IPS-NIHi7 (cell line): Measurements from ENCODE around the gene LRRC8E.

ENCODE experiments used
- DNase-seq: peaks from one replicate; pipeline ENCODE4 v3.0.0; 2012; ENCODE audit warnings: mixed read lengths; ENCODE audit errors: extremely low spot score

The LRRC8E gene

GRCh38 chr19:7868326-7868670 is 20.0 kb upstream of the LRRC8E start:
- DNase-seq, result no peak

DNA sequence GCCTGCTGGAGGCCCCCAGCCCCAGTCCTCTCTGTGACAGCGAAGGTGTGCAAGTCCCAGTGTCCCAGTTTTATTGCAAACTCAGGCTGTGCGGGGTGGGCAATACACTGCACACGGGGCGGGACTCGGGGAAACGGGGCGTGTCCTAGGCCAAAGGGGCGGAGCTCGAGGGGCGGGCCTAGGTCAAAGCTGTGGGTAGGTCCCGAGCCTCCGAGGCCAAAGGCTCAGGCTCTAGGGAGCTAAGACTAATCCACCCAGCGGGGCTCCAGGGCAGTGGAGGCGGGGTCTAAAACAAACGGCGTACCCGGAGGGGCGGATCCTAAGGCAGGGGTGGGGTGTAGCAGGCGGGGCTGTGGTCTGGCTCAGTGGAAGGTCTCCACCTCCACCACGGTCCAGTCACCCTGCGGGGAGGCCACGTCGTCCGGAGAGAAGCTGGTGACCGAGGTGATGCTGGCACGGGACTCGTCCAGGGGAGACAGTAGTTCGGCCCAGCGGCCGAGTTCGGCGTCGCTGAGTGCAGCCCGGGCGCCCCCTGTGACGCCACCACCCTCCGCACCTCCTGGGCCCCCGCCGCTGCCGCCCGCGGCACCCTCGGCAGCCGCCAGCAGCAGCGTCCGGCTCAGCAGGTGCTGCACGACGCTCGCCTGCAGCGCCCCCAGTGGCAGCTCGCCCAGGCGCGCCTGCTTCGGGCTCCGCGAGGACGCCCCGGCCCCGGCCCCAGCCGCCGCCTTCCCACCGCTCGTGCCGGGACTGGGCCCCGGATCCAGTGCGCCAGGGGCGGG is 19.4 kb upstream of the LRRC8E start:
- peak; percentile 82 for DNase-seq

- DNase-seq, result peak; percentile 47
Observed at GRCh38 chr19:7869453-7869909, 18.8 kb upstream of the LRRC8E start.

GRCh38 chr19:7869910-7870511 is 18.3 kb upstream of the LRRC8E start:
- DNase-seq, result peak; percentile 53

GRCh38 chr19:7870571-7871436 is 17.5 kb upstream of the LRRC8E start:
- DNase-seq, result peak; percentile 66

- DNase-seq, result peak; percentile 77
Observed at GRCh38 chr19:7871437-7872305, 16.6 kb upstream of the LRRC8E start.

- no peak for DNase-seq
Observed at GRCh38 chr19:7872306-7873204, 15.8 kb upstream of the LRRC8E start.

DNA sequence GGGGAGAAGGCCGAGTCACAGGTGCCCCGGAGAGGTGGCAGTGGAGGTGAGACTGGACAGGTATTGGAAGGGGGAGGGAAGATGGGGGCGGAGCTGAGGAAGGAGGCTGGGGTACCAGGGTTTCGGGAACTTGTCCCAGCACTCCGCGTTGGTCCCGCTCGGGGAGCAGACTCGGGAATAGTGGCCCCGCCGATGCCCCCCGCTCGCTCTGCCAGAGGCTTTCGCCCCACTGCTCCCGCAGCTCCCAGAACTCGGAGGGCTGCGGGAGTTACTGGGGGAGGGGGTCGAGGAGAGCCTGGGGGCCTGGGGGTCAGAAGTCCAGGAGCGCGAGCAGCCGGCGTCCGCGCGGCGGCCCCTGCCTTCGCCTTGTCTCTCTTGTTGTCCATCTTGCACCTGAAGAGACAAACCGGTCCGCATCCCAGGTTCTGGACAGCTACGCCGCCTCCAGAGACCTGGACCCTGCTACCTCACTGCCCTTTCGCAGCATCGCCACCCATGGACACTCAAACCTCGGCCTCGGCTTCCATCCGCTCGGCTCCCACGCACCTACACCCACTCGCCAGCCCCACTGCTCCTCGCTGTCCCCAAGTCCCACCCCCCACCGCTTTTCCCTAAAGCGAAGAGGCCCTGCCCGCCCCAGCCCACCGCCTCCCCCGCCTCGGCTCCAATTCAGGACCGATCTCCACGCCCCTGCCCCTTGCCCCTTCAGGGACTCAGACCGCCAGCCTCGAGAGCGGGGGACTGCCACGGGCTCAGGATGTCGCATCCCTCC is 14.8 kb upstream of the LRRC8E start:
- no peak for DNase-seq

DNA sequence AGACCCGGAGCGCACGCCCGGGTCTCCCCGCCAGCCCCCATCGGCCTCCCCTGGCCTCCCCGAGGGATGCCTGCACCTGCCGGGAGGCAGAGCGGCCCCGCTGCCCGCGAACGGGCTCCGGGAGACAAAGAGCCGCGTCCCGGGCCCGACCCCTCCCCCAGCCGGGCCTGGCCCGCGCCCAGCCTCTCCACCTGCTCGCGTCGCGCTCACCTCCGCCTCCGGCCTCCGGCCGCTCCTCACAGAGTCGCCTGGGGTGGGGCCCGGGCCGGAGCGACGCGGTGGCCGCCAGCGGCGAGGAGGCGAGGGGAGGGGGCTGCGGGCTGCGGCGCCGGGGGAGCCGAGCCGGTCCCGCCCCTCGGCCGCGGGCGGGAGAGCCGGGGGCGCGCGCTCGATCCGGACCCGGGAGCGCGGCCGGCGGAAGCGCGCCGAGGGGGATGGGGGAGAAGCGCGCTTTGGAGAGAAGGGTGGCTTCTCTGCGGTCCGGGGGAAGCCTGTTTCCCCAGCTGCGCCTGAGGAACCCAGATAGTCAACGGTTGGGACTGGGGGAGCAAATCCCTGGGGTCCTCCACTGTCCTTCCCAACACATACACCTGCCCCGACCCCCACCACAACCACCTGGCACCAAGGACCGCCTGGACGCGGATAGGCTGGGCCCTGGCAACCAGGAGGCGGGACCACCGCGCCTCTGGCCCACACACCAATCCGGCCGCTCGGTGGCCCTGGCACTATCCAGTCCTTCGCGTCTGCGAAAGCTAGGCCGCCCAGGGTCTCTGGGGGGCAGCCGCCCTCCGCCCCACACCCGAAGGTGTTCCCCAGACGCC is 14.0 kb upstream of the LRRC8E start, which contains the start of gene PRR36:
Gene PRR36 (minus strand): TSS at position 315 of the 821 bp plus-strand sequence. CDS start 701 bp downstream, outside the sequence.
- DNase-seq, result peak; percentile 87

DNA sequence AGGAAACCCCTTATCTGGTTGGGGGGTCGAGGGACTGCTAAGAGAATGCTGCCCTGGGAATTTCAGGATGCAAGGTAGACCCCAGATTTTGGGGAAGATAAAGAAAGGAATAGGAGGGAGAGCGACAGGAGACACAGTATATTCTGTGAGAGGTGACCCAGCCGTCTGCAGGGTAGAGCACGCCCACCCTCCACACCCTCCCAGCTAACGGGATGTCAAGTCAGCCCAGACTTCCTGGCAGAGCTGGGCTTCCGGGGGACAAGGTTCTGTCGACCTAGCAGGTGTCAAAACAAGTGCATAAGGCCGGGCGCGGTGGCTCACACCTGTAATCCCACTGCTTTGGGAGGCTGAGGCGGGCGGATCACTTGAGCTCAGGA is 13.4 kb upstream of the LRRC8E start:
- no peak for DNase-seq

DNA sequence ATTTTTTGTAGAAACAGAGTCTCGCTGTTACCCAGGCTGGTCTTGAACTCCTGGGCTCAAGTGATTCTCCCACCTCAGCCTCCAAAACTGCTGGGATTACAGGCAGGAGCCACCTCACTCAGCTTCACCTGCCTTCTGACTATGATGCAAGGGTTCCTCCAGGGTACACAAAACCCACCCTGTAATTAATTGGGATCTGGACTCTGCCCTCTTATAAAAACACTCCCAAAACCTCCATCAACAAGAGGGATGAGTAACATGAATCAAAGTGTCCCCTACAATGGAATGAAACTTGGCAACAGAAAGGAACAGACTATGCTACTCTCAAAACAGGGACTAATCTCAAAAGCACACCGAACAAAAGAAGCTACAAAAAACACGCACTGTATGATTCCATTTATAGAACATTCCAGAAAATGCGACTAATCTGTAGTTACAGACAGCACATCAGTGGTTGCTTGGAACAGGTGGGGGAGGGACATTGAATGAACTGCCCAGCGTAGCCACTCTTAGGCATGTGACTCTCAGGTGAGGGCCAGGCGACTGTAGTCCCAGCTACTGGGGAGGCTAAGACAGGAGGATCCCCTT is 11.0 kb upstream of the LRRC8E start:
- DNase-seq, result no peak

DNA sequence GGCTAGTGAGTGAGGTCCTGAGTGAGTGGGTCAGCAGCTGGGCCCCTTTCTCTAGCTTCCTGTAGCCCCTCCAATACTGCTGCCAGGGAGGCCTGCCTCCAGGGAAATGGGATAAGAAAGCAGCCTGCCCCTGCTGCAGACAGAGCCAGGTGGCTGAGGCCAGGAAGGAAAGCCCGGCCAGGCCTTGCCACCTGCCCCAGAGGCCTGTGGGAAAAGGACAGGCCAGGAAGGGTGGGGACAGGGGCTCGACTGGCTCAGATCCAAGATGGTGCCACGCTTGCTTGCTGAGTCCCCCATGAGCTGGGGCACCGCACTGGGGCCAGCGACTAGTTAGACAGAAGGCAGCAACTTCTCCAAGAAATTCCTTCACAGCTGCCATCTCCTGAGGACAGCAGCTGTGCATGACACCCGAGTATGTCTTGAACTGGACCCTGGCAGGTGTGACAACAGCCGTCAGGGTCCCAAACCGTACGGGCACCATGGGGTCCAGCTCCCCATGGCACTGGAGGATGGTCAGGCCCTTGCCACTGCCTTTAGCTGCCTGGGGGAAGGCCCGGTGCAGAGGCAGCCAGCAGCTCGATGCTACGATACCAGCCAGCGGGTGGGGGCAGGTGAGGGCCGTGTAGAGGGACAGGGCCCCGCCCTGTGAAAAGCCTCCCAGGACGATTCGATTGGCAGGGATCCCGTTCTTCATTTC is 9.1 kb upstream of the LRRC8E start:
- no peak for DNase-seq

DNA sequence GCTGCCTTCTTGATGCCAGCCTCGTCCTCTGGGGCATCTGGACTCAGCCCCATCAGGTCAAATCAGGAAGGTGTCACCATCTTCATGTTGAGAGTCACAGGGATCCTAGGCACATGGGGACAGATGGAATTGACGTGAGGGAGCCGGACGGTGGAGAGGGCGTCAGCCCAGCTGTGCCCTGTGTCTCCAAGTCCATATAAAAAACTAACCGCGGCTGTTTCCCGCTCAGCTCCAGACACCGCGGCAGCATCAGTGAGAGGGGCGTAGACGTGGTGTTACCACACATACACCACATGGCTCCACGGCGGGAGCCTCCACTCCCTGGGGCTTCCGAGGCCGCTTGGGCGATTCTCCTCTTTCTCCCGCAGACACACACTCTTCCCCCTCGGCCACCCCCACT is 8.5 kb upstream of the LRRC8E start:
- DNase-seq, result no peak

DNA sequence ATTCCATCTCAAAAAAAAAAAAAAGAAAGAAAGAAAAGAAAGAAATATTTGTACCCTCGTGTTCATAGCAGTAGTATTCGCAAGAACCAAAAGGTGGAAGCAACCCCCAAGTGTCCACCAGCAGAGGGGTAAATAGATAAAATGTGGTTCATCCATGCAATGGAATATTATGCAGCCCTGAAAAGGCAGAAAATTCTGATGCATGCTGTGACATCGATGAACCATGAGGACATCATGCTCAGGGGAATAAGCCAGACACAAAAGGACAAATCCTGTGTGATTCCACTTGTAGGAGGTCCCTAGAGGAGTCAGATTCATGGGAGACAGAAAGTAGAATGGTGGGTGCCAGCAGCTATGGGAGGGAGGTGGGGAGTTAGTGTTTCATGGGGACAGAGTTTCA is 6.4 kb upstream of the LRRC8E start:
- DNase-seq, result no peak

GRCh38 chr19:7883105-7883504 is 5.2 kb upstream of the LRRC8E start:
- DNase-seq, result no peak

GRCh38 chr19:7883796-7884570 is 4.3 kb upstream of the LRRC8E start:
- no peak for DNase-seq

GRCh38 chr19:7885818-7886217 is 2.5 kb upstream of the LRRC8E start:
- DNase-seq, result no peak
